A673 (cell line): ENCODE data around the gene ADPRS.

Experiments used
- EZH2 ChIP-seq: fragments of 200-600 bp; sonication (generic); IDR thresholded peaks from 2 replicates; pipeline ENCODE4 v1.6.1; 2017; ENCODE audit warnings: borderline replicate concordance, low read depth, mild to moderate bottlenecking, mixed read lengths, antibody characterized with exemption, low read length; ENCODE audit not compliant: poor library complexity, severe bottlenecking
- TF ChIP-seq, protein P1 (sequence below): fragments of 300-800, 200-600 bp; sonication (generic); conservative IDR thresholded peaks from 2 replicates; pipeline ENCODE4 v1.5.1; 2017; ENCODE audit warnings: low read depth, mild to moderate bottlenecking, antibody characterized with exemption, low read length, moderate library complexity, mixed read lengths

DNA sequence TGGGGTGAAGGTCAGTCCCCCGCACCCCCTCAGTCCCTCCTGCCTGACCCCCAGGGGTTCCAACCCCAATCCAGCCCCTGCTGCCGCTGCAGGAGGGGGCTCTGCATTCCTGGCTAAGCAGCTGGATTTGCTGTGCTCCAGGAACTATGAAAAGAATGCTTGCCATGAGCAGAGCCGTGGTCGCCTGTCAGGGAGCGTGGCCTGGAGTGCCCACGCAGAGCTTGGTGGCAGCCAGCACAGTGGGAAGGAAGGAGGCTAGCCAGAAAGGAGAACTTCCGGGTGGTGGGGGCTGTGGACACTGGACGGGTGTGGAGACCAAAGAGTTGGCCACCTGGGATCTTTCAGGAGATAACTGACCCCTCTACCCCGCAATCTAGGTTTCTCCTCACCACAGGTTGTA is 30.8 kb downstream of the ADPRS start:
- TF ChIP-seq EZH2 = no peak
- TF ChIP-seq, protein P1, sequence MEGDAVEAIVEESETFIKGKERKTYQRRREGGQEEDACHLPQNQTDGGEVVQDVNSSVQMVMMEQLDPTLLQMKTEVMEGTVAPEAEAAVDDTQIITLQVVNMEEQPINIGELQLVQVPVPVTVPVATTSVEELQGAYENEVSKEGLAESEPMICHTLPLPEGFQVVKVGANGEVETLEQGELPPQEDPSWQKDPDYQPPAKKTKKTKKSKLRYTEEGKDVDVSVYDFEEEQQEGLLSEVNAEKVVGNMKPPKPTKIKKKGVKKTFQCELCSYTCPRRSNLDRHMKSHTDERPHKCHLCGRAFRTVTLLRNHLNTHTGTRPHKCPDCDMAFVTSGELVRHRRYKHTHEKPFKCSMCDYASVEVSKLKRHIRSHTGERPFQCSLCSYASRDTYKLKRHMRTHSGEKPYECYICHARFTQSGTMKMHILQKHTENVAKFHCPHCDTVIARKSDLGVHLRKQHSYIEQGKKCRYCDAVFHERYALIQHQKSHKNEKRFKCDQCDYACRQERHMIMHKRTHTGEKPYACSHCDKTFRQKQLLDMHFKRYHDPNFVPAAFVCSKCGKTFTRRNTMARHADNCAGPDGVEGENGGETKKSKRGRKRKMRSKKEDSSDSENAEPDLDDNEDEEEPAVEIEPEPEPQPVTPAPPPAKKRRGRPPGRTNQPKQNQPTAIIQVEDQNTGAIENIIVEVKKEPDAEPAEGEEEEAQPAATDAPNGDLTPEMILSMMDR = no peak
